Mucosa of descending colon (tissue), 3 donors: ENCODE results near the gene ARL2. TPM values are rescaled to one million over a fixed set of nuclear protein-coding genes. Genes with fewer than 3 reads are reported as not detected.

Experiments
- ATAC-seq: fragments of 200-7000 bp; cut with Tn5 transposase; one replicate; pipeline ENCODE4 v1.9.1; 2020; ENCODE audit warnings: mild to moderate bottlenecking, moderate library complexity
- DNase-seq, 3 donors: peaks; one replicate each; pipeline ENCODE4 v3.0.0-alpha.2; 2020
- H3K36me3 ChIP-seq: fragments of 200-600 bp; one replicate; pipeline ENCODE4 v1.8.0; 2021; ENCODE audit warnings: low read depth, mild to moderate bottlenecking
- H3K4me1 ChIP-seq: fragments of 200-600 bp; one replicate; pipeline ENCODE4 v1.8.0; 2021; ENCODE audit warnings: low read depth, mild to moderate bottlenecking
- H3K4me3 ChIP-seq: fragments of 200-600 bp; one replicate; pipeline ENCODE4 v1.8.0; 2021; ENCODE audit warnings: mild to moderate bottlenecking
- H3K9me3 ChIP-seq: fragments of 200-600 bp; one replicate; pipeline ENCODE4 v1.8.0; 2021; ENCODE audit warnings: mild to moderate bottlenecking
- CTCF ChIP-seq: fragments of 200-600 bp; IDR thresholded peaks from one replicate; pipeline ENCODE4 v1.8.0; 2022; ENCODE audit warnings: antibody characterized with exemption, mild to moderate bottlenecking
- intact Hi-C, 2 donors: fragments of 100-400 bp; cut with DNase I in 1 of 2; cut with micrococcal nuclease in 1 of 2; formaldehyde crosslinking; loops; one replicate each; pipeline versions ENCODE4 v1.11.0 to v1.11.1; 2022; cut with DNase I, micrococcal nuclease
- long read RNA-seq, 2 donors: library from polyadenylated mRNA; unstranded; transcript quantifications; one replicate each; pipeline ENCODE4 v2.0.0, GENCODE V29; 2019 to 2021
- total RNA-seq, 3 donors: library from RNA; stranded (reverse); fragmentation: NEBNext Ultra II Directional in 2 of 3; extraction: Animal tissue kit (Norgen Biotek cat#: 25700) in 2 of 3; gene quantifications; one replicate each; pipeline versions ENCODE4 v1.2.1 to v1.2.4, GENCODE V29; 2021 to 2023
- donor health status: DM: no; HTN: no; CAD: no; lungs with moderate emphysema.
- donor health status: DM: no; HTN: no; CAD: no.
- donor health status: DM: no; HTN: yes; CAD: no.

The ARL2 gene
- 10 to 100 TPM; 70.1 to 90.6 (median 71.4) TPM for total RNA-seq
- long read RNA-seq, donor 1, transcript ARL2-201 (5 exons, 979 nt) = major isoform, 119 of 147 reads
- long read RNA-seq, donor 1, transcript ARL2-206 (4 exons, 795 nt) = minor isoform, 8 of 147 reads
- long read RNA-seq, donor 1, transcript ARL2-202 (3 exons, 1,228 nt) = minor isoform, 7 of 147 reads
- long read RNA-seq, donor 1, partial matches to known transcripts = 4 of 147 reads
- long read RNA-seq, donor 1, other reads (novel, unspliced or antisense) = 4 of 147 reads
- long read RNA-seq, donor 2, transcript ARL2-201 (5 exons, 979 nt) = major isoform, 54 of 58 reads
- long read RNA-seq, donor 2, partial matches to known transcripts = 0 of 58 reads
- long read RNA-seq, donor 2, other reads (novel, unspliced or antisense) = 0 of 58 reads

GRCh38 chr11:65013888-65014725 lies at the start of gene ARL2:
Gene ARL2 (plus strand): TSS chr11:65014160. CDS start chr11:65014208, 48 bp downstream.
- Histone ChIP-seq H3K36me3 (no peaks in the 10 kb centered on the region), H3K4me1 (peaks cover 14% of the 10 kb centered on the region), H3K9me3 (no peaks in the 10 kb centered on the region), H3K4me3 (peak within 1 kb of the TSS; percentile 54)
- intact Hi-C loops = no loop called here
- TF ChIP-seq CTCF = peak; percentile 91
- ATAC-seq (peak; percentile 90), DNase-seq (peak; percentile 92 to 95 (median 93))

- Histone ChIP-seq H3K9me3 (no peaks in the 10 kb centered on the region), H3K4me1 (peaks cover 14% of the 10 kb centered on the region), H3K4me3 (no peak overlapping the region), H3K36me3 (no peaks in the 10 kb centered on the region)
- intact Hi-C loops = no loop called here
- DNase-seq (no peak), ATAC-seq (no peak)
- no peak for TF ChIP-seq CTCF
Measured at GRCh38 chr11:64967375-64967774, 46.6 kb upstream of the ARL2 start.

- peak in 1 of 3 donors; percentile 53 for DNase-seq
- TF ChIP-seq CTCF = no peak
- peak; percentile 91 for ATAC-seq
- Histone ChIP-seq H3K4me3 (no peak overlapping the region), H3K36me3 (no peaks in the 10 kb centered on the region), H3K9me3 (no peaks in the 10 kb centered on the region), H3K4me1 (peaks cover 14% of the 10 kb centered on the region)
- intact Hi-C loops = no loop called here
Measured at GRCh38 chr11:64969209-64969608, 44.8 kb upstream of the ARL2 start.

- Histone ChIP-seq H3K9me3 (no peaks in the 10 kb centered on the region), H3K4me1 (peaks cover 14% of the 10 kb centered on the region), H3K4me3 (no peak overlapping the region), H3K36me3 (no peaks in the 10 kb centered on the region)
- DNase-seq (peak in 2 of 3 donors; percentile 48 to 55), ATAC-seq (peak; percentile 75)
- intact Hi-C loops = no loop called here
- no peak for TF ChIP-seq CTCF
Measured at GRCh38 chr11:64970731-64971151, 43.2 kb upstream of the ARL2 start.

GRCh38 chr11:64971421-64972233 lies 42.3 kb upstream of the ARL2 start, which contains the start of gene MAJIN:
Gene MAJIN (minus strand): TSS chr11:64972108. CDS start chr11:64959405, 12,703 bp downstream.
- ATAC-seq (peak; percentile 41), DNase-seq (peak; percentile 89 to 92 (median 90))
- Histone ChIP-seq H3K4me3 (no peak within 1 kb of the TSS), H3K36me3 (no peaks in the 10 kb centered on the region), H3K9me3 (no peaks in the 10 kb centered on the region), H3K4me1 (peaks cover 14% of the 10 kb centered on the region)
- intact Hi-C loops = no loop called here
- no peak for TF ChIP-seq CTCF
